Bronchial epithelial cell (primary cell): ENCODE measurements around the gene EXOSC10. TPM values are rescaled to one million over a fixed set of nuclear protein-coding genes. Genes with fewer than 3 reads are reported as not detected.

Experiments
- DNase-seq: peaks from one replicate; pipeline ENCODE4 v3.0.0-alpha.2; 2010; ENCODE audit warnings: low read depth
- FAIRE-seq: peaks from 2 replicates; lab custom pipeline; 2011; peaks lifted over from hg19 to GRCh38; lab: Jason Lieb, UNC
- H3K27me3 ChIP-seq: 2 replicates; pipeline ENCODE4 v1.5.1; 2011; ENCODE audit warnings: low read length; ENCODE audit not compliant: control insufficient read depth, insufficient read depth
- H3K36me3 ChIP-seq: 2 replicates; pipeline ENCODE4 v1.5.1; 2011; ENCODE audit warnings: low read length; ENCODE audit not compliant: control insufficient read depth, insufficient read depth
- H3K4me3 ChIP-seq: 2 replicates; pipeline ENCODE4 v1.5.1; 2011; ENCODE audit warnings: mild to moderate bottlenecking, low read depth, low read length, control low read depth
- total RNA-seq: library from RNA; depleted of rRNA; stranded (reverse); fragments of >200 nt; gene quantifications from 2 replicates; pipeline ENCODE4 v1.2.1, GENCODE V29; 2014
- TF ChIP-seq, protein P1 (sequence below): IDR thresholded peaks from 2 replicates; pipeline ENCODE4 v1.5.1; 2011; ENCODE audit warnings: mild to moderate bottlenecking, moderate library complexity, low read length, control low read depth, inconsistent platforms; ENCODE audit not compliant: insufficient read depth, severe bottlenecking

Gene EXOSC10
- total RNA-seq, 1 donor from 2014 or later = 37.4 TPM

DNA sequence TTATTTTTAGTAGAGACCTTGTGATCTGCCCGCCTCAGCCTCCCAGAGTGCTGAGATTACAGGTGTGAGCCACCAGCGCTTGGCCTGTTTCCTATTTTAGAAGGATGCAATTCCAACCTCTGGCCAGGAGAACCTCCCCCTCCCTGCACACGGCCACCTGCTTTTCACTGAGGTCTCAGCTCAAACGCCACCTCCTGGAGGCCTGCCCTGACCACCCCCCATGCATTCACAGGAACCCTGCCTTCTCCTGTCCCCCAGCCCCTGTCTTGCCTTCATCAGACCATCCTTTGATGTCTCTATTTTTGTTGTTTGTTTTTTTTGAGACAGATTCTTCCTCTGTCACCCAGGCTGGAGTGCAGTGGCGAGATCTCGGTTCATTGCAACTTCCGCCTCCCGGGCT, 42.2 kb downstream of the EXOSC10 start:
- Histone ChIP-seq H3K4me3 (no peak overlapping the region), H3K27me3 (no peaks in the 10 kb centered on the region), H3K36me3 (peaks cover 15% of the 10 kb centered on the region)
- TF ChIP-seq, protein P1, sequence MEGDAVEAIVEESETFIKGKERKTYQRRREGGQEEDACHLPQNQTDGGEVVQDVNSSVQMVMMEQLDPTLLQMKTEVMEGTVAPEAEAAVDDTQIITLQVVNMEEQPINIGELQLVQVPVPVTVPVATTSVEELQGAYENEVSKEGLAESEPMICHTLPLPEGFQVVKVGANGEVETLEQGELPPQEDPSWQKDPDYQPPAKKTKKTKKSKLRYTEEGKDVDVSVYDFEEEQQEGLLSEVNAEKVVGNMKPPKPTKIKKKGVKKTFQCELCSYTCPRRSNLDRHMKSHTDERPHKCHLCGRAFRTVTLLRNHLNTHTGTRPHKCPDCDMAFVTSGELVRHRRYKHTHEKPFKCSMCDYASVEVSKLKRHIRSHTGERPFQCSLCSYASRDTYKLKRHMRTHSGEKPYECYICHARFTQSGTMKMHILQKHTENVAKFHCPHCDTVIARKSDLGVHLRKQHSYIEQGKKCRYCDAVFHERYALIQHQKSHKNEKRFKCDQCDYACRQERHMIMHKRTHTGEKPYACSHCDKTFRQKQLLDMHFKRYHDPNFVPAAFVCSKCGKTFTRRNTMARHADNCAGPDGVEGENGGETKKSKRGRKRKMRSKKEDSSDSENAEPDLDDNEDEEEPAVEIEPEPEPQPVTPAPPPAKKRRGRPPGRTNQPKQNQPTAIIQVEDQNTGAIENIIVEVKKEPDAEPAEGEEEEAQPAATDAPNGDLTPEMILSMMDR = no peak
- DNase-seq (no peak), FAIRE-seq (no peak)

DNA sequence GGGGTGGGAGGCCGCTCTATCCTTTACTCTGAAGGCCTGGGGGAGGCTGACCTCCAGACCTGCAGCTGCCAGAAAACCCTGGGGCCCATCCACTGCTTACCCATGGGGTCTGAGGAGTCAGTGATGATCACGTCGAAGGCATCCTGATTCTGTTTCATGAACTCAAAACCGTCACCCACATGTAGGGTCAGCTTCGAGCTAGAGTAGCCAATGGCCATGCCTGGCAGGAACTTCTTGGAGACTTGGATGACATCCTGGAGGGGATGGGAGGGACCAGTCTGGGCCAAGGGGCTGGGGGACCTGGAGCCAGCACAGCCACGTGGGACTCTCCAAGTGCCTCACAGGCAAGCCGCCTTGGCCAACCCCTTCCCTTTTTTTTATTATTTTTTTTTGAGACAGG, 43.2 kb downstream of the EXOSC10 start:
- Histone ChIP-seq H3K4me3 (no peak overlapping the region), H3K36me3 (peaks cover 15% of the 10 kb centered on the region), H3K27me3 (no peaks in the 10 kb centered on the region)
- no peak for FAIRE-seq
- TF ChIP-seq, protein P1 = no peak
- no peak for DNase-seq

DNA sequence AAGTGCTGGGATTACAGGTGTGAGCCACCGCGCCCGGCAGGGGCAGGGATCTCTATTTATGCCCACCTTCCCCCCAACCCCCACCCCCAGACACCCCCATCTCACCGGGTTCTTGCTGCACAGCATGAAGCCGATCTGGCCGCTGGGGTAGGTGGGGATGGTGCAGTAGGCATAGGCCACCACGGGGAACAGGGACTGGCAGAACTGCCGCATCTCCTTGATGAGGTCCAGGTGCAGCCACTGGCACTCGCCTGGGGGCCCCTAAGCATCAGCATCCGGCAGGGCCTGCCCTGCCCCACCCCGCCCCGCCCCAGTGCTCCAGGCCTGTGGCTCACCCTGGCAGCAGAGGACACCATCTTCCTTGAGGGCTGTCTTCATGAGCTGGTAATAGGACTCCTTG, 44.0 kb downstream of the EXOSC10 start:
- FAIRE-seq = no peak
- H3K27me3 ChIP-seq = no peaks in the 10 kb centered on the region
- TF ChIP-seq, protein P1 = no peak
- H3K4me3 ChIP-seq = no peak overlapping the region
- H3K36me3 ChIP-seq = peaks cover 15% of the 10 kb centered on the region
- no peak for DNase-seq

DNA sequence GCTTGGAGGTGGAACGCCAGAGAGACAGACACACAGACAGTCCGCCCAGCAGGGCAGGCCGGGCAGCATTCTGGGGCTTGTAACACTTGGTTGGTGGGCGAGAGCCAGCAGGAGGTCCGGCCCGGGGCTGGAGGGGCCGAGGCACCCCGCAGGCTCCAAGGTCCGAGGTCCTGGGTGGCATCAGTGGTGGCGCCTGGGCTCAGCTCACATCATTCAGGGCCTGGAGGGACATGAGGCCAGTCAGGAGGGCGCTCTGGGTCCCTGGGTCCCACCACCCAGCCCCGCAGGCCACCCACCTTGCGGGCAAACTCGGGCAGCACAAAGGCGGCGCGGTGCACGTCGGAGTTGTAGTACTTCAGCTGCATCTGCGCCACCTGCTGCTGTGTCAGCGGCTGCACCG, 45.0 kb downstream of the EXOSC10 start:
- no peaks in the 10 kb centered on the region for H3K27me3 ChIP-seq
- no peak for DNase-seq
- TF ChIP-seq, protein P1 = no peak
- no peak for FAIRE-seq
- peaks cover 15% of the 10 kb centered on the region for H3K36me3 ChIP-seq
- H3K4me3 ChIP-seq = no peak overlapping the region

DNA sequence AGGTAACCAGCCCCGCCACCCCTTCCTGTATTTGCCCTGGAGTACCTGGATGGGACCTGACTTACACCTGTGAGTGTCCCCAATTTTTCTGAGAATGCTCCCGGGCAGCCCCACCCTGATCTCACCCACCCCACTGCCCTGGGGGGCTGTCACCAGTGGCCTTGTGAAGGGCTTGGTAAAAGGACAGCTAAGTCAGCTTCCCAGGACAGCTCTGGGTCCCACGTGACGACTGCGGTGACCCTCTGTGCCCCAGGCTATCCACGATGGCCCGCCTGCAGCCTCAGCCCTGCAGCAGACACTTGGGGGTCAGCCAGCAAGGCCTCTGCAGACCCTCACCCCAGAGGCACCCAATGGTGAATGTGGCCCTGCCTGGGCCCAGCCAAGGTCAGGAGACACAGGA, 45.5 kb downstream of the EXOSC10 start:
- Histone ChIP-seq H3K27me3 (no peaks in the 10 kb centered on the region), H3K36me3 (peaks cover 15% of the 10 kb centered on the region), H3K4me3 (no peak overlapping the region)
- no peak for FAIRE-seq
- no peak for DNase-seq
- TF ChIP-seq, protein P1 = no peak

DNA sequence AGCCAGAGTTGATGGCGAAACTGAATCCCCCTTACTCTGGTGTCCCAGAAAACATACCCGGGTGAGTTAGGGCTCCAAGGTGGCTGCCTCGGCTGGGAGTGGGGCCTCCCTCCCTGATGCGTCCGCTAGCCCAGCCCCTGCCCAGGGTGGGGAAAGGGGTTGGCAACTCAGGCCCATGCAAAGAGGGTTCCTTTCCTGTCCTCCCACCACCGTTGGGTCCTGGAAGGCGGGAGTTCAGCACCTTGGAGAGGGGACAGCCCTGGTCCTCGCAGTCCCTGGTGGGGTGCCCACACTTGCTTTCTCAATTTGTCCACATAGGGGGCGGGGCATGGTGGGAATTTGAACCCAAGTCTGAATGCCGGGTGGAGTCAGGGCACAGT, 45.9 kb downstream of the EXOSC10 start:
- TF ChIP-seq, protein P1 = no peak
- DNase-seq (no peak), FAIRE-seq (no peak)
- H3K36me3 ChIP-seq = peaks cover 15% of the 10 kb centered on the region
- no peaks in the 10 kb centered on the region for H3K27me3 ChIP-seq
- H3K4me3 ChIP-seq = no peak overlapping the region
